ENCODE data around the gene PCDHGA5. TPM values are rescaled to one million over a fixed set of nuclear protein-coding genes. Genes with fewer than 3 reads are reported as not detected.
"Not testable (repeated sequence)": the region's sequence is repeated elsewhere in the genome, so short reads cannot be mapped to it uniquely, and the experiment has no call there.

PCDHGA5 gene
- total RNA-seq, 1 donor from 2014 or later, result 3.5 TPM

- H3K4me1 ChIP-seq, result no peaks in the 10 kb centered on the region
- intact Hi-C loops (cut with DNase I), result no loop called here
- TF ChIP-seq CTCF (IDR thresholded peaks at IDR 0.05), result no peak
- DNase-seq (no peak), ATAC-seq (no peak)
- H3K4me3 ChIP-seq, result no peak overlapping the region
- no peaks in the 10 kb centered on the region for H3K36me3 ChIP-seq
- H3K27ac ChIP-seq, result no peak overlapping the region
- H3K27me3 ChIP-seq, result peaks cover 11% of the 10 kb centered on the region
- H3K9me3 ChIP-seq, result peaks cover 19% of the 10 kb centered on the region
Observed at GRCh38 chr5:141383345-141383744, 19.4 kb downstream of the PCDHGA5 start.

GRCh38 chr5:141384471-141385267 is 20.7 kb downstream of the PCDHGA5 start:
- no peak for DNase-seq
- Histone ChIP-seq H3K9me3 (peaks cover 24% of the 10 kb centered on the region), H3K27me3 (peaks cover 11% of the 10 kb centered on the region)

GRCh38 chr5:141387557-141388311 is 23.8 kb downstream of the PCDHGA5 start, which contains the start of gene PCDHGB4:
Gene PCDHGB4 (plus strand): TSS chr5:141387698. CDS start chr5:141387885, 187 bp downstream.
- peak; percentile 74 for DNase-seq
- intact Hi-C loops (cut with DNase I); H3K27me3 ChIP-seq; H3K4me1 ChIP-seq; H3K36me3 ChIP-seq; H3K4me3 ChIP-seq; H3K27ac ChIP-seq: not testable (repeated sequence)
- H3K9me3 ChIP-seq, result peaks cover 31% of the 10 kb centered on the region
- TF ChIP-seq CTCF (IDR thresholded peaks at IDR 0.05), result peak; percentile 42
- peak; percentile 92 for ATAC-seq

More at GRCh38 chr5:141384471-141385267, 20.7 kb downstream of the PCDHGA5 start:
- no peaks in the 10 kb centered on the region for H3K36me3 ChIP-seq
- intact Hi-C loops (cut with DNase I), result no loop called here
- no peak overlapping the region for H3K27ac ChIP-seq
- TF ChIP-seq CTCF (IDR thresholded peaks at IDR 0.05), result no peak
- no peak overlapping the region for H3K4me3 ChIP-seq
- H3K4me1 ChIP-seq, result no peaks in the 10 kb centered on the region
- no peak for ATAC-seq

- TF ChIP-seq CTCF (IDR thresholded peaks at IDR 0.05), result no peak
- intact Hi-C loops (cut with DNase I), result no loop called here
- peaks cover 10% of the 10 kb centered on the region for H3K27me3 ChIP-seq
- H3K4me1 ChIP-seq, result no peaks in the 10 kb centered on the region
- DNase-seq, result no peak
- no peaks in the 10 kb centered on the region for H3K36me3 ChIP-seq
- H3K9me3 ChIP-seq, result peaks cover 40% of the 10 kb centered on the region
- no peak for ATAC-seq
- H3K27ac ChIP-seq, result no peak overlapping the region
- H3K4me3 ChIP-seq, result no peak overlapping the region
Observed at GRCh38 chr5:141388661-141389060, 24.7 kb downstream of the PCDHGA5 start.

- DNase-seq (no peak), ATAC-seq (no peak)
- intact Hi-C loops (cut with DNase I), result no loop called here
- H3K9me3 ChIP-seq, result peaks cover 39% of the 10 kb centered on the region
- H3K4me3 ChIP-seq, result no peak overlapping the region
- H3K27ac ChIP-seq, result no peak overlapping the region
- no peaks in the 10 kb centered on the region for H3K4me1 ChIP-seq
- no peak for TF ChIP-seq CTCF (IDR thresholded peaks at IDR 0.05)
- no peaks in the 10 kb centered on the region for H3K36me3 ChIP-seq
- peaks cover 16% of the 10 kb centered on the region for H3K27me3 ChIP-seq
Observed at GRCh38 chr5:141389153-141390042, 25.4 kb downstream of the PCDHGA5 start.

Measured in upper lobe of right lung (tissue), 1 donor.